ENCODE measurements around the gene MID1.

The MID1 gene

GRCh38 chrX:10620121-10620699 is at the start of gene MID1:
Gene MID1 (minus strand): TSS chrX:10620585. CDS start chrX:10567547, 53,038 bp downstream.
- DNase-seq = no peak

GRCh38 chrX:10667143-10667542 is 46.8 kb upstream of the MID1 start:
- DNase-seq = no peak

- no peak for DNase-seq
These were observed 45.7 kb upstream of the MID1 start for GRCh38 chrX:10666102-10666501.

GRCh38 chrX:10665681-10666080 is 45.3 kb upstream of the MID1 start:
- DNase-seq = no peak

- DNase-seq = no peak
These were observed 39.8 kb upstream of the MID1 start for GRCh38 chrX:10660171-10660570.

- DNase-seq = no peak
These were observed 35.8 kb upstream of the MID1 start for GRCh38 chrX:10656214-10656613.

- no peak for DNase-seq
These were observed 34.6 kb upstream of the MID1 start for GRCh38 chrX:10654960-10655359.

GRCh38 chrX:10653302-10653701 is 32.9 kb upstream of the MID1 start:
- no peak for DNase-seq

- no peak for DNase-seq
These were observed 28.9 kb upstream of the MID1 start for GRCh38 chrX:10649265-10649664.

- DNase-seq = no peak
These were observed 28.2 kb upstream of the MID1 start for GRCh38 chrX:10648614-10649013.

GRCh38 chrX:10636851-10637250 is 16.5 kb upstream of the MID1 start:
- no peak for DNase-seq

GRCh38 chrX:10636337-10636736 is 16.0 kb upstream of the MID1 start:
- DNase-seq = no peak

GRCh38 chrX:10634392-10635161 is 14.2 kb upstream of the MID1 start:
- no peak for DNase-seq

- DNase-seq = no peak
These were observed 13.3 kb upstream of the MID1 start for GRCh38 chrX:10633722-10634121.

- DNase-seq = no peak
These were observed 11.2 kb upstream of the MID1 start for GRCh38 chrX:10631416-10632145.

- DNase-seq = no peak
These were observed 9.9 kb upstream of the MID1 start for GRCh38 chrX:10630320-10630719.

GRCh38 chrX:10629905-10630304 is 9.5 kb upstream of the MID1 start:
- DNase-seq = no peak

GRCh38 chrX:10628906-10629305 is 8.5 kb upstream of the MID1 start:
- no peak for DNase-seq

GRCh38 chrX:10622197-10622596 is 1.8 kb upstream of the MID1 start:
- DNase-seq = no peak

GRCh38 chrX:10619425-10620046 is 849 bp downstream of the MID1 start:
- no peak for DNase-seq

GRCh38 chrX:10618961-10619360 is 1.4 kb downstream of the MID1 start:
- DNase-seq = no peak

GRCh38 chrX:10617999-10618351 is 2.4 kb downstream of the MID1 start:
- no peak for DNase-seq

GRCh38 chrX:10617186-10617998 is 3.0 kb downstream of the MID1 start:
- no peak for DNase-seq

All from stimulated activated CD8-positive, alpha-beta memory T cell treated with anti-CD3 and anti-CD28 coated beads, Interleukin-4, amount 100 ng/mL, for 48 hours (primary cell).